Measurements from ENCODE around the gene TSHR. TPM values are rescaled to one million over a fixed set of nuclear protein-coding genes. Genes with fewer than 3 reads are reported as not detected.

The TSHR gene
- total and polyA plus RNA-seq, 2 experiments from 2014 or later: 0.59 to 0.78 TPM

DNA sequence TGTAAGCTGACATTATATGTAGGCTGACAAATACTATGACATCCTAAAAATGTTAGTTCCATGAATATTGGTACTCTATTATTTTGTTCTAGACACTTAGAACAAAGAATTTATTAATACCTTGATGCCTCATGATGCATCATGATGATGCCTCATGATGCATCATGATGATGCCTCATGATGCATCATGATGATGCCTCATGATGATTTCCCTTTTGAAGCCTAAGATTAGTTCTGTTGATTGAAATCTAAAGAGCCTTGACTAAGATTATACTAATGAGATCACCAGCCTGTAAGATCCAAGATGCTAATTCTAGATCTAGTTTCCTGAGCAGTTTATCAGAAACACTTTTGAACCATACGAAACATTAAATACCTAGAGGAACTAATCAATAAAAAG is 9.2 kb upstream of the TSHR start:
- Mint-ChIP-seq H3K36me3 (ENCODE audit: low read depth) (no peaks in the 10 kb centered on the region), H3K4me3 (no peak overlapping the region), H3K27ac (no peak overlapping the region), H3K4me1 (peaks cover 7% of the 10 kb centered on the region; the same call in 2 of the 3 replicates), H3K9me3 (no peaks in the 10 kb centered on the region), H3K27me3 (ENCODE audit: insufficient read depth, low read depth, poor library complexity) (no peaks in the 10 kb centered on the region)
- no peak for DNase-seq (ENCODE audit: low spot score)
- Histone ChIP-seq H3K79me2 (replicated peaks; ENCODE audit: insufficient read depth) (no peaks in the 10 kb centered on the region), H3K9me2 (ENCODE audit: insufficient read depth) (no peaks in the 10 kb centered on the region), H3K4me3 (no peak overlapping the region), H3K27me3 (ENCODE audit: insufficient read depth) (no peaks in the 10 kb centered on the region), H2AFZ (no peak overlapping the region), H3F3A (replicated peaks; ENCODE audit: low read depth) (no peaks in the 10 kb centered on the region), H3K36me3 (ENCODE audit: insufficient read depth) (no peaks in the 10 kb centered on the region), H3K27ac (ENCODE audit: low read depth) (no peak overlapping the region), H3K4me2 (no peak overlapping the region), H4K20me1 (replicated peaks; ENCODE audit: insufficient read depth) (no peaks in the 10 kb centered on the region), H3K4me1 (ENCODE audit: insufficient read depth) (0 out of 2 replicates have a peak, but pooled peaks cover 6% of the 10 kb centered on the region)
- ATAC-seq: no peak
- TF ChIP-seq, protein P1, sequence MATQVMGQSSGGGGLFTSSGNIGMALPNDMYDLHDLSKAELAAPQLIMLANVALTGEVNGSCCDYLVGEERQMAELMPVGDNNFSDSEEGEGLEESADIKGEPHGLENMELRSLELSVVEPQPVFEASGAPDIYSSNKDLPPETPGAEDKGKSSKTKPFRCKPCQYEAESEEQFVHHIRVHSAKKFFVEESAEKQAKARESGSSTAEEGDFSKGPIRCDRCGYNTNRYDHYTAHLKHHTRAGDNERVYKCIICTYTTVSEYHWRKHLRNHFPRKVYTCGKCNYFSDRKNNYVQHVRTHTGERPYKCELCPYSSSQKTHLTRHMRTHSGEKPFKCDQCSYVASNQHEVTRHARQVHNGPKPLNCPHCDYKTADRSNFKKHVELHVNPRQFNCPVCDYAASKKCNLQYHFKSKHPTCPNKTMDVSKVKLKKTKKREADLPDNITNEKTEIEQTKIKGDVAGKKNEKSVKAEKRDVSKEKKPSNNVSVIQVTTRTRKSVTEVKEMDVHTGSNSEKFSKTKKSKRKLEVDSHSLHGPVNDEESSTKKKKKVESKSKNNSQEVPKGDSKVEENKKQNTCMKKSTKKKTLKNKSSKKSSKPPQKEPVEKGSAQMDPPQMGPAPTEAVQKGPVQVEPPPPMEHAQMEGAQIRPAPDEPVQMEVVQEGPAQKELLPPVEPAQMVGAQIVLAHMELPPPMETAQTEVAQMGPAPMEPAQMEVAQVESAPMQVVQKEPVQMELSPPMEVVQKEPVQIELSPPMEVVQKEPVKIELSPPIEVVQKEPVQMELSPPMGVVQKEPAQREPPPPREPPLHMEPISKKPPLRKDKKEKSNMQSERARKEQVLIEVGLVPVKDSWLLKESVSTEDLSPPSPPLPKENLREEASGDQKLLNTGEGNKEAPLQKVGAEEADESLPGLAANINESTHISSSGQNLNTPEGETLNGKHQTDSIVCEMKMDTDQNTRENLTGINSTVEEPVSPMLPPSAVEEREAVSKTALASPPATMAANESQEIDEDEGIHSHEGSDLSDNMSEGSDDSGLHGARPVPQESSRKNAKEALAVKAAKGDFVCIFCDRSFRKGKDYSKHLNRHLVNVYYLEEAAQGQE (IDR thresholded peaks at IDR 0.05; ENCODE audit: unreplicated experiment): no peak
- TF ChIP-seq ZNF114 (CRISPR knock-in tag; IDR thresholded peaks at IDR 0.05) (no peak), JUNB (IDR thresholded peaks at IDR 0.05; ENCODE audit: unreplicated experiment) (no peak), POLR2AphosphoS5 (IDR thresholded peaks at IDR 0.05; ENCODE audit: low read depth) (no peak), STAT1 (IDR thresholded peaks at IDR 0.05; ENCODE audit: unreplicated experiment) (no peak), CREB1 (CRISPR knock-in tag; IDR thresholded peaks at IDR 0.05; ENCODE audit: low read depth) (no peak)

DNA sequence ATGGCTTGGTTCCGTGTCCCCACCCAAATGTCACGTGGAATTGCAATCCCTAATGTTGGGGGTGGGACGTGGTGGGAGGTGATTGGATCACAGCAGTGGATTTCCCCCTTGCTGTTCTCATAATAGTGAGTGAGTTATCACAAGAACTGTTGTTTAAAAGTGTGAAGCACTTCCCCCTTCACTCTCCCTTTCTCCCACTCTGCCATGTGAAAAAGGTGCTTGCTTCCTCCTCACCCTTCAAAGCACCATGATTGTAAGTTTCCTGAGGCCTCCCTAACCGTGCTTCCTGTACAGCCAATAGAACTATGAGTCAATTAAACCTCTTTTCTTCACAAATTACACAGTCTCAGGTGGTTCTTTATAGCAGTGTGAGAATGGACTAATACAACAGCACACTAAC is 8.6 kb upstream of the TSHR start:
- 0 out of 2 replicates have a peak, but pooled peaks cover 6% of the 10 kb centered on the region for H3K4me1 ChIP-seq (ENCODE audit: insufficient read depth)
- TF ChIP-seq EZH2 (IDR thresholded peaks at IDR 0.05; ENCODE audit: low read depth, unreplicated experiment): no peak
- no peak for TF ChIP-seq ZNF331 (CRISPR knock-in tag; IDR thresholded peaks at IDR 0.05; ENCODE audit: low read depth)
- no peak for TF ChIP-seq POLR2AphosphoS5 (IDR thresholded peaks at IDR 0.05; ENCODE audit: low read depth)
- H2AFZ ChIP-seq: no peak overlapping the region
- no peak overlapping the region for H3K27ac ChIP-seq (ENCODE audit: low read depth)
- Mint-ChIP-seq H3K27me3 (ENCODE audit: insufficient read depth, low read depth, poor library complexity) (no peaks in the 10 kb centered on the region), H3K9me3 (no peaks in the 10 kb centered on the region), H3K4me1 (peaks cover 7% of the 10 kb centered on the region; the same call in 2 of the 3 replicates), H3K4me3 (no peak overlapping the region), H3K36me3 (ENCODE audit: low read depth) (no peaks in the 10 kb centered on the region), H3K27ac (no peak overlapping the region)
- DNase-seq (ENCODE audit: low spot score): no peak
- H3K4me3 ChIP-seq: no peak overlapping the region
- H3K9me2 ChIP-seq (ENCODE audit: insufficient read depth): no peaks in the 10 kb centered on the region
- no peaks in the 10 kb centered on the region for H3K27me3 ChIP-seq (ENCODE audit: insufficient read depth)
- H3K4me2 ChIP-seq: no peak overlapping the region
- no peaks in the 10 kb centered on the region for H4K20me1 ChIP-seq (replicated peaks; ENCODE audit: insufficient read depth)
- no peaks in the 10 kb centered on the region for H3K36me3 ChIP-seq (ENCODE audit: insufficient read depth)
- ATAC-seq: no peak
- H3F3A ChIP-seq (replicated peaks; ENCODE audit: low read depth): no peaks in the 10 kb centered on the region
- no peaks in the 10 kb centered on the region for H3K79me2 ChIP-seq (replicated peaks; ENCODE audit: insufficient read depth)

DNA sequence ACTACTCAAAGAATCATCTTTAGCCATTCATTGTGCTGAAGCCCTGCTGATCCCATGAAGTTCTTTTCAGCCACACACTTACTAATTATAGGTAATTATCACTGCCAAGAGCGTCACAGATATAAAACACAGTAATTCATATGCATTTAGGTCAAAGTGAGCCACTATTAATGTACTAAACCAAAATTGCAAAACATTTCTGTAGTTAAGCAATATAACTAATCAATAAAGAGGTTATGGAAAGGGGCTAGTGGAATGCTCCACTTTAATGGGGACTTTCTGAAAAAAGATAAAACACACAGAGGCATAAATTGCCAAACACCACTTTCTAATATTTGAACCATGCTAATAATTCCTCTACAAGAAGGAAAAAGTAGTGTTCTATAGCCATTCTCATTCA is 7.1 kb upstream of the TSHR start:
- H3K27me3 Mint-ChIP-seq (ENCODE audit: insufficient read depth, low read depth, poor library complexity): no peaks in the 10 kb centered on the region
- Histone ChIP-seq H3F3A (replicated peaks; ENCODE audit: low read depth) (no peaks in the 10 kb centered on the region), H4K20me1 (replicated peaks; ENCODE audit: insufficient read depth) (no peaks in the 10 kb centered on the region)

More for the DNA sequence above, 7.1 kb upstream of the TSHR start:
- no peaks in the 10 kb centered on the region for H3K36me3 ChIP-seq (ENCODE audit: insufficient read depth)
- no peak overlapping the region for H2AFZ ChIP-seq
- H3K4me2 ChIP-seq: no peak overlapping the region
- DNase-seq (ENCODE audit: low spot score): no peak
- Mint-ChIP-seq H3K27ac (no peak overlapping the region), H3K9me3 (no peaks in the 10 kb centered on the region), H3K36me3 (ENCODE audit: low read depth) (no peaks in the 10 kb centered on the region), H3K4me1 (no peaks in the 10 kb centered on the region), H3K4me3 (no peak overlapping the region)
- no peaks in the 10 kb centered on the region for H3K79me2 ChIP-seq (replicated peaks; ENCODE audit: insufficient read depth)
- TF ChIP-seq POLR2AphosphoS5 (IDR thresholded peaks at IDR 0.05; ENCODE audit: low read depth): no peak
- no peak for TF ChIP-seq ZNF331 (CRISPR knock-in tag; IDR thresholded peaks at IDR 0.05; ENCODE audit: low read depth)
- TF ChIP-seq NANOG (IDR thresholded peaks at IDR 0.05; ENCODE audit: borderline replicate concordance): no peak
- no peak for TF ChIP-seq EZH2 (IDR thresholded peaks at IDR 0.05; ENCODE audit: low read depth, unreplicated experiment)
- H3K4me3 ChIP-seq: no peak overlapping the region
- no peaks in the 10 kb centered on the region for H3K27me3 ChIP-seq (ENCODE audit: insufficient read depth)
- H3K9me2 ChIP-seq (ENCODE audit: insufficient read depth): no peaks in the 10 kb centered on the region
- no peaks in the 10 kb centered on the region for H3K4me1 ChIP-seq (ENCODE audit: insufficient read depth)
- H3K27ac ChIP-seq (ENCODE audit: low read depth): no peak overlapping the region
- no peak for ATAC-seq
